HK-2 (cell line): ENCODE measurements around the gene FGF18.
A peak's percentile ranks its signal among the peaks of the same experiment; 100 is the strongest.

ENCODE experiments used
- DNase-seq: peaks from one replicate; pipeline ENCODE4 v3.0.0-alpha.2; 2018; ENCODE audit not compliant: unreplicated experiment

FGF18 gene

GRCh38 chr5:171469326-171469725 lies 49.9 kb downstream of the FGF18 start:
- no peak for DNase-seq

GRCh38 chr5:171470420-171470819 lies 51.0 kb downstream of the FGF18 start:
- no peak for DNase-seq

- no peak for DNase-seq
Measured at GRCh38 chr5:171474230-171474813, 54.9 kb downstream of the FGF18 start.

GRCh38 chr5:171475596-171475995 lies 56.1 kb downstream of the FGF18 start:
- DNase-seq: no peak

- DNase-seq: no peak
Measured at GRCh38 chr5:171476701-171477100, 57.3 kb downstream of the FGF18 start.

- DNase-seq: no peak
Measured at GRCh38 chr5:171477101-171477500, 57.7 kb downstream of the FGF18 start.

GRCh38 chr5:171477666-171478065 lies 58.2 kb downstream of the FGF18 start:
- DNase-seq: no peak

- DNase-seq: no peak
Measured at GRCh38 chr5:171478946-171479775, 59.7 kb downstream of the FGF18 start.

GRCh38 chr5:171479776-171480125 lies 60.3 kb downstream of the FGF18 start:
- DNase-seq: no peak

- DNase-seq: no peak
Measured at GRCh38 chr5:171480239-171480638, 60.8 kb downstream of the FGF18 start.

GRCh38 chr5:171481571-171482433 lies 62.4 kb downstream of the FGF18 start:
- no peak for DNase-seq

GRCh38 chr5:171482434-171482730 lies 62.9 kb downstream of the FGF18 start:
- DNase-seq: no peak

- no peak for DNase-seq
Measured at GRCh38 chr5:171483551-171484135, 64.2 kb downstream of the FGF18 start.

GRCh38 chr5:171484460-171484899 lies 65.0 kb downstream of the FGF18 start:
- DNase-seq: peak; percentile 34

GRCh38 chr5:171485668-171486067 lies 66.2 kb downstream of the FGF18 start:
- DNase-seq: no peak

- DNase-seq: no peak
Measured at GRCh38 chr5:171486613-171487012, 67.2 kb downstream of the FGF18 start.

GRCh38 chr5:171488876-171489275 lies 69.4 kb downstream of the FGF18 start:
- DNase-seq: no peak

GRCh38 chr5:171492781-171493180 lies 73.3 kb downstream of the FGF18 start:
- no peak for DNase-seq

GRCh38 chr5:171493646-171494393 lies 74.4 kb downstream of the FGF18 start:
- DNase-seq: no peak

GRCh38 chr5:171494452-171495121 lies 75.1 kb downstream of the FGF18 start:
- peak; percentile 30 for DNase-seq

- peak; percentile 24 for DNase-seq
Measured at GRCh38 chr5:171495122-171495700, 75.8 kb downstream of the FGF18 start.
